ENCODE data around the gene ANKRD1.
"Not testable (repeated sequence)": the region's sequence is repeated elsewhere in the genome, so short reads cannot be mapped to it uniquely, and the experiment has no call there.

ANKRD1 gene

DNA sequence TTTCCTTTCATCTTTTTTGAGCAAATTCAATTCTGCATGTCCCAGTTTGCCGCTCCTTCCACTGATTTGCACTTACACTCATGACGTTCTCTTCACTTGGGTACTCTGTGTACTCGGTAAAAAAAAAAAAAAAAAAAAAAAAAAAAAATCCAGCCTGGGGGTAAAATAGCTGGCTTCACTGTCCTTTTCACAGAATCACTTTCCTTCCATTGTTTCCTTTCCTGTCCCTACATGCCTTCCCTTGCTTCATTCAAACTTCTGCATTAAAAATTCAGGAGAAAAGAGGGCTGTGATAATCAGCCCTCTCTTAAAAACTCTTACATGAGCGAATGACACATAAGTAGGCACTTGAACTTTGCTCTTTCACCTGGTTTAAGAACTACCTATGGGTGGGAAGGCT, 8.7 kb downstream of the ANKRD1 start:
- ATAC-seq: no peak

DNA sequence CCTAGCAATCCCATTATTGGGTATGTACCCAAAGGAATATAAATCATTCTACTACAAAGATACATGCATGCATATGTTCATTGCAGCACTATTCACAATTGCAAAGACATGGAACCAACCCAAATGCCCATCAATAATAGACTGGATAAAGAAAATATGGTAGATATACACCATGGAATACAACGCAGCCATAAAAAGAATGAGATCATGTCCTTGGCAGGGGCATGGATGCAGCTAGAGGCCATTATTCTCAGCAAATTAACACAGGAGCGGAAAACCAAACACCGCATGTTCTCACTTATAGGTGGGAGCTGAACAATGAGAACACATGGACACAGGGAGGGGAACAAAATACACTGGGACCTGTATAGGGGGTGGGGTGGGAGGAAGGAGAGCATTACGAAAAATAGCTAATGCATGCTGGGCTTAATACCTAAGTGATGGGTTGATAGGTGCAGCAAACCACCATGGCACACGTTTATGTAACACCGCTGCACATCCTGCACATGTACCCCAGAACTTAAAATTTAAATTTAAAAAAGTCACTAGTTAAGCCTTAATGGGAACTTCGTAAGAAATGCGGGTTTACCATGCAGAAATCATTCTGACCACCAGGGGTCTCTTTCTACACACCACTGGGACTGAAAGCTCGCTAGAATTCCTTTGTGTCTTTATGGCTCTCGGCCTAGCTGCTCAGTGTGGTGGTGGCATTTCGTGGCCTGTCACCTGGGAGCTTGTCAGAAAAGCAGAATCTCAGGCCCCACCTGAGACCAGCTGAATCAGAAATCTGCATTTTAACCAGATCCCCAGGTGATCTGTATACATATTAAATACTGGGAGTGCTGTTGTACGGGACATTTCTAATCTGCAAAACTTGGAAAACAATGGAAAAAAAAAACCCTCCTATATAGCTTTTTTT, 9.5 kb downstream of the ANKRD1 start:
- ATAC-seq: peak; percentile 44 to 68

DNA sequence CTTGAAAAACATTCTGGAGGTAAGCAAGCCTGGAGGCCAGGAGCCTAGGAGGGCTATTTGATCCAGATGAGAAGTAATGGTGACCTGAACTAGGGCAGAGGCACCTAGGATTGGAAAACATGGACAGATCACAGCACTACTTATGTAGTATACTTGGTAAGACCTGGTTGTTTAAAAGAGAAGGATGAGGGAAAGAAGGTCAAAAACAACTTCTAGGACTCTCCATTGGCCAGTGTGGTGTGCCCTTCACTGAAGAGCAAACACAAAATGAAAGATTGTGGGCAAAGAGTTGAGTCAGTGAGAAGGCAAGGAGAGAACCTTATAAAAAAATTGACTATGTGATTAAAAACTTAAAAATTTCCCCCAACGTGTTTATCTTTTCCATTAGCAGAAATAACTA, 14.3 kb downstream of the ANKRD1 start:
- ATAC-seq: no peak

DNA sequence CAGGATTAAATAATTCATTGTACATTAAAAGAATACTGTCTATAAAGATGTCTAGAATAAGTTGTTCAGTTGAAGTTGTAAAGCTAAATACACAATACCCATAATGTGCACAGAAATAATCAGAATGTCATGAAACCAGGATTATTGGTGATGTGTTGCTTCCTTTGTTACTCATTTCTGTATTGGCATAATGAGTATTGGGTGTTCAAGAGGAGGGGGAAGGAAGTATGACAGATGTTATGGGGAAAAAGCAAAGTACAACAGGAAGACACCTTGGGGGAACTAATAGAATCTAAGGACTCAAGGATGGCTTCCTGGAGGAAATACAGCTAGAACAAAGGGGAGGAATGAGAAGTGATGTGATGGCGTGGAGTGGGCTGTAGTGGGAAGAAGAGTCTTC, 15.0 kb downstream of the ANKRD1 start:
- no peak for ATAC-seq

DNA sequence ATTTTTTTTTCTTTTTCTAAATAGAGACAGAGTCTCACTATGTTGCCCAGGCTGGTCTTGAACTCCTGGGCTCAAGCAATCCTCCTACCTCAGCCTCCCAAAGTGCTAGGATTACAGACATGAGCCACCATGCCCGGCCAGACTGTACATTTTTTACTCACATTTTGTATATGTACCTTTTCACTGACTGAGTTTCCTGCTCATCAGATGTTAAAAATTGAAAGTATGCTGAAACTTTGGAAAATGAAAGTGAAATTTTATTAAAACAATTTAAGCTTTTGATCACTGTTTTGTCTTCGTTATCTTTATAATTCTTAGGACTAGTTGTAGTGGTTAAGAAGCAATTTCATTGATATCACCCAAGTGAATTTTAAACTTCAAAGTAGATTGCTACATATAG, 24.0 kb downstream of the ANKRD1 start:
- not testable (repeated sequence) for ATAC-seq

DNA sequence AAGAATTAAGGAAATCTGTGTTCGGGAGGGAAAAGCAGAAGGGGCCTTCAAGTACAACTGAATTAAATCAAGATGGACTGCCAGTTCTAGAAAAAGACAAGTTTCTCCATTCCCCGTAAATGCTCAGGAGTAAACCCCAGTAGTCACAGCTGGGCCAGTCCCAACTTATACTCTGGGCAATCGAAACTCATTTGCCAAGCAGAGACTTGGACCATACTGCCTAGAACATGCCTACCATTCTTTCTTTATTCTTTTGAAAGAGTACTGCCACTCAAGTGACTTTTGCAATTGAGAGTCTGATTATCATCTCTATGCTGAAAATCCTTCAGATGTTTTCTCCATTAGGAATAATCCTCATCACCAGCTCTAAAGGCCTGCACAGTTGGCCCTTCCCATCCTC, 27.7 kb downstream of the ANKRD1 start:
- no peak for ATAC-seq

DNA sequence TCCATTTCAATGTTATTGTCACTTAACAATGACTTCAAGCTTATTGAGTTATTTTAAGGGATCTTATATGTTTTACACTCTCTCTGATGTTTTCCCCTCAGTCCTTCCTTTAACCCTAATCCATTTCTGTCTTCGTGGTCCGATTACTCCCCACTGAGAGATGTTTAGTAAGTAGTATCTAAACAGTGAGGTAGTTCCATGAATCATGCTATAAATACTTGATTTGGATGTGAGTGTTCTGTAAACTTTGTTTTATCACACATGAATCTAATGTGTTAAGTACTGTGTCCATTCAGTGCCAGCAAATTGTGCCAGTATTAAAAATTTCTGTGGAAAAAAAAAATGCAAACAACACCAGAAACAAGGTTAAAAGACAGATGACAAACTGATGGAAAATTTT, 30.5 kb downstream of the ANKRD1 start:
- ATAC-seq: no peak

DNA sequence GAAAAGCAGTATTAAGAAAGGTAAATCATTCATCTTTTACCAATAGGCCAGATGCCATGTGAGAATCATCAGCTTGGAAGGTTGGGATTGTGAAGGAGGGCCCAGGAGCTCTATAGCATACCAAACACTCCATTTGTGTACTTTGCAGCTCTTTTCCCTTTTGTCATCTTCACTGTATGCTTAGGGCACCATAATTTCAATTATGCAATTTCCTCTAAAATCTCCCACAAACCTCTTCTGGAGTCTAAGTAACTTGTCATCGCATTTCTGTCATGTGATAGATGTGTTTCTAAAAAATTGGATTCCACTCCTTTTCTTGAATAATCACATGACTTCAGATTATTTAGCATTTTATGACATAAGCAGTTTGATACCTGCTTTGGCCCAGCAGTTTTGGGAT, 31.3 kb downstream of the ANKRD1 start:
- ATAC-seq: no peak

DNA sequence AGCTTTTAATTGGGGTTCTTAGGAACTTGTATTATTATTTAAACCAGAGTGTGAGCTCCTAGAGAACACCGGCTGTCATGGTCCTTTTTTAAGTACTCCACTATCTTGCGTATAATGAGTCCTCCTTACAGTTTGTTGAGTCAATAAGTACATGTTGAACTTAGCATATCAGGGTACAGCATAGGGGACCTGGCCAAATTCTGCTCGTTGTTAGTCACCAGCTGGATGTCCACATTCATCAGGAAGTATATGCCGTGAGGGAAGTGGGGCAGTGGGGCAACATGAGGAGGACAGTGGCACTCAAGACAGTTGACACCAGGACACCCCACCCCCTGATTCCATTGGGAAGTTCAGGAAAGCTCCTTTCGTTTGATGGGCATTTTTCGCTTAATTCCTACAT, 32.5 kb downstream of the ANKRD1 start:
- no peak for ATAC-seq

DNA sequence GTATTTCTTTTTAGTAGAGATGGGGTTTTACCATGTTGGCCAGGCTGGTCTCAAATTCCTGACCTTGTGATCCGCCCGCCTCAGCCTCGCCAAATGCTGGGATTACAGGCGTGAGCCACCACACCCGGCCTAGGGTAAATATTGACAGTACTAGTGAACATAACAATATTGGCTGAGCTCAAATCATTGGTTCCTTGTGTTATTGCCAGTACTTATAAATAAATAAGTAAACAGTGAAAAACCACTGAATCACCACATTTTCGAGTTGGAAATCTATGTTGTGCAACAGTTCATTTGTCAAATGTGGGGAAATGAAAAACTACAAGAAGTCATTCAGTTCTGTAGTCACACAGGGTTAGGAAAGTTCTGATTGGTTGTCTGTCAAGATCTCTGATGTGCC, 33.3 kb downstream of the ANKRD1 start:
- no peak for ATAC-seq

DNA sequence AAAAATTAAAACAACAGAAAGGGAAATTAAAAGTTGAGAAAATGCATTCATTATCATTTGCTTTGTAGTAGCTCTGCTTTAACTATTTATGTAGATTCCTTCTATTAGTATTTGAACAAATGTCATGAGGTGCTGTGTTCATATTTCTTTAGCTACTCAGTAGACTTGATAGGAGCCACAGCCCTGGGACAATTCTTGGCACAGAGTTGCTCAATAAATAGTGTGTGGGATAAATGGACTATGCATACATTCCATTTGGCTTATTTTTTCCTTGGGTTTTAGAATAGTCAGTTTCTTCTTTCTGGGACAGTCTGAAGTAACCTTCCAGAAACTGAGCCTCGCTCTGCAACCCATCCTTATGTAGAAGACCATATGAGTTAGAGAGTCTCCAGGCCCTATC, 35.7 kb downstream of the ANKRD1 start:
- no peak for ATAC-seq

DNA sequence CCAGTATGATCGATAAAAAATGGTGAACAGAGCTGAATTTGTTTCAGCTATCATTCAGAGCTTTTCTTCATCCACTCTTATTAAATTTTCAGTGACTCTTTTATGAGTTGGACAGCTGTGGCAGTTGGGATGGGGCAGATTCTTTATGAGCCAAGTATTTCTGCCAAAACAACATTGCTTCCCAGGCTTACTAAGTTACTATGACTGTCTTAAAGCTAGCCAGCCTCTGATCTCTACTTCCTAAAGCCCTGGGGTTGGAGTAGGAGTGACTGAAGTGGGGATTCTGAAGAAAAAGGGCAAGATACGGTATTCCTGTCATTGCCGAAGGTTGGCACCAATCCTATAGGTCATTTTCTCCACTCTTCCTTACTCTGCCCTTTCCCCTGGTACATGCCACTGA, 36.5 kb downstream of the ANKRD1 start:
- no peak for ATAC-seq

DNA sequence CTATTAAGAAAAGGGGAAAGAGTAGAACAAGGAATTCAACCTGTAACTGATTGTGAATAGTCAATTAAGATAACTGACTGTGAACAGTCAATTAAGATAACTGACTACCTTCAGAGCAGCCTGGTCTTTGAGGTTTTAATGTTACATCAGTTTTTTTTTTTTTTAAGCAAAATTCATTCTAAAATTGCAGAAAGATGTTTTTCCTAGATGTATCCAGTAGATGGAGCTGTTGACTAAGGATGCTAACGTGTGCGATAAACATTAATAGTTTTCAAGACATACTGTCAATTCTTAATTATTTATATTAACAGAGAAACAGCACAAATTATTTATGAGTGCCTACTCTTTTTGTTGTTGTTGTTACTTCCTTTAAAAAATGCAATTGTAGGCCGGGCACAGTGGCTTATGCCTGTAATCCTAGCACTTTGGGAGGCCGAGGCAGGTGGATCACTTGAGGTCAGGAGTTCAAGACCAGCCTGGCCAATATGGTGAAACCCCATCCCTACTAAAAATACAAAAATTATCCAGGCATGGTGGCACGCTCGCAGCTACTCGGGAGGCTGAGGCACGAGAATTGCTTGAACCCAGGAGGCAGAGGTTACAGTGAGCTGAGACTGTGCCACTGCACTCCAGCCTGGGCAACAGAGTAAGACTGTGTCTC, 40.7 kb downstream of the ANKRD1 start:
- ATAC-seq: peak in 1 of 2 donors; percentile 21

DNA sequence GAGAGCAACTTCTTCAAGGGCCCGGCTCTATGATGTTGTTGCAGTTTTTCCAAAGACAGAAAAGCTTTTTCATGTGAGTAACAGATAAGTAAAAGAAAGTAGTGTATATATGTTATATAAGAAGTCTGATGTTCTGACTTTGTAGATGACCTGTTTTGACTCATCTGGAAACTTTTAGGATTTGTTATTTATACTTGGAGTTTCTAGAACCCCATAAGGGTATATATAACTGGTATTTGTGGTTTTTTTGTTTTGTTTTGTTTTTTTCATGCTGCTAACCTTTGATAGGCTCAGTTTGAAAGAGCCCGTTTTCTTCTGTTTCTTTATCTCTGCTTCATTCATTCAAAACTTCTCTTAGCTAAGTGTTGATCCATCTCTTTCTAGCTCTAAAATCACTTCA, 41.8 kb downstream of the ANKRD1 start:
- no peak for ATAC-seq

DNA sequence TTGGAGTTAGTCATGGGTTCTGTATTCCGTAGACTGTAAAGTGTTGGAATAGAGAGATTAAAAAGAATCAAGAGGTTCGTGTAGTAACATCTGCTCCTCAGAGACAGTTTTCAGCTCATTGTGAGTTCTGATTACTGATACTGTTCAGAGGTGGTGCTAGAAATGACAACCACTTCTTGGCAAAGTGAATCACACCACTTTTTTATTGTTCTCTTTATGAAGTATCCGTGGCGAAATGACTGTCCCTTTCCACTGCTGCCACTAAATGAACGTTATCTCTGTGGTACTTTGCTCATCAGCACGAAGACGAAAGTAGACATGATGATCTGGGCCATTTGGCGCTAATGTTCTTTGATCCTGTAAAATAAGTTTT, 48.3 kb downstream of the ANKRD1 start:
- peak; percentile 63 to 64 for ATAC-seq

DNA sequence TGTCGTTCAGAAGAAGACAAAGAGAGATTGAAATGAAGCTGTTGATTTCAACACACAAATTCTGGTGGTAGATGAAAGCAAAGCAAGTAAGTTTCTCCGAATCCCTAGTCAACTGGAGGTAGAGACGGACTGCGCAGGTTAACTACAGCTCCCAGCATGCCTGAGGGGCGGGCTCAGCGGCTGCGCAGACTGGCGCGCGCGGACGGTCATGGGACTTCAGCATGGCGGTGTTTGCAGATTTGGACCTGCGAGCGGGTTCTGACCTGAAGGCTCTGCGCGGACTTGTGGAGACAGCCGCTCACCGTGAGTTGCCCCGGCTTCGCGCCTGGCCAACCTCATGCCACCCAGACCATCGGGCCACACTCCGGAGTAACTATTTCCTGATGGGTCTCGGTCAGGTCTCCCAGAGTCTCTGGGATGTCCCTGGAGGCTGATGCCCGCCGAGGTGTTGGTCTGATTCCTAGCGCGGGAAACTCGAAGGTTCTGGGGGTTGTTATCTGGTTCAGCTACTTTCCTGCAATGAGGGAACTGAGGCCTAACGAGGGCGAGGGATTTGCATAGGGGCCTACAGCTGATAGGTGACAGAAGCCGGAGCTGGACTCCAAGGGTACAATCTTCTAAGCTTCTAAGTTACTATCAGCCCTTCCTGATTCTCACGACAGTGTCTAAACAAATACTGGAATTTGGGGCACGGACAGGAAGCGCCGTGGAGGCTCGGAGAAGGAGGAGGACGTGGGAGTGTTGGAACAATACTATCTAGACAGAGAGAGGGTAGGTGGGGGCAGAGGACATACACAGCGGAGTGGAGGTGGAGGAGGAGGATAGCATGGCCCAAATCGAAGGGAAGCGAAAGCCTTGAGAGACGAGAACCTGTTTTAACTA, 48.9 kb downstream of the ANKRD1 start, which contains the start of gene RPP30:
RPP30 (plus strand) TSS at position 209 of the 882 bp plus-strand sequence; CDS start at position 222, 13 bp downstream.
- peak; percentile 93 to 95 for ATAC-seq

DNA sequence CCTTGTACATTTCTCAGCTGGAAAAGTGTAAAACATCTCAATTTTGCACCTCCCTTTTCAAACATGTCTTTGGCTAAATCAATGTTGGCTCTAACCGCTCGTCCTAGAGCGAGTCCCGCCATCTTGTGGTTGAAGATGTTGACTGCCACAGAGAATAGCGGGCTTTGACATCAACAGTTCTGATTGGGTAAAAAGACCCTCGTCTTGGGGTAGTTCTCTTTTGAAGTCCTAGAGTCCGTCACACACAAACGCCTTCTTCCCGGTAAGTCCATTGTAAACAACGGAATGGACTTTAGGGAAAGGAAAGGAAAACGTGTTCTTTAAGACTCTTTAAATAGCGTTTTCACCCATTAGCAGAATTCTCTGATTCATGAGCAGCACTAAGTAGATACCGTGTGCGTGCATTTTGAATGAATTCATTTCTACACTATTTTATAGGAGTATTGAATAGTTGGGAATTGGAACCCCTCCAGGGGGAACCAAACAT, 49.6 kb downstream of the ANKRD1 start:
- ATAC-seq: peak; percentile 34 to 35

DNA sequence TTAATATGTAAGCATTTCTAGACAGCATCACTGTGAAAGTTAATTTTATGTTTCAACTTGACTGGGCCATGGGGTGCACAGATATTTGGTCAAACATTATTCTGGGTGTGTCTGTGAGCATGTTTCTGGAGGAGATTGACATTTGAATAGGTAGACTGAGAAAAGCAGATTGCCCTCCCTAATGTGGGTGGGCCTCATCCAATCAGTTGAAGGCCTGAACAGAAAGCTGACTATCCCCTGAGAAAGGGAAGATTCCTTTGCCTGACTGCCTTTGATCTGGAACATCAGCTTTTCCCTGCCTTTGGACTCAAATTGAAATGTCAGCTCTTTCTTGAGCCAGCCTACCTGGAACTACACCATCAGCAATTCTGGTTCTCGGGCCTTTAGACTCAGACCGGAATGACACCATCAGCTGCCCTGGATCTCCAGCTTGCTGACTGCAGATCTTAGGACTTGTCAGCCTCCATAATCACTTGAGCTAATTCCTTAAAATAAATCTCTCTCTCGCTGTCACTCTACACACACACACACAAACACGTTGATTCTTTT, 54.8 kb downstream of the ANKRD1 start:
- no peak for ATAC-seq

DNA sequence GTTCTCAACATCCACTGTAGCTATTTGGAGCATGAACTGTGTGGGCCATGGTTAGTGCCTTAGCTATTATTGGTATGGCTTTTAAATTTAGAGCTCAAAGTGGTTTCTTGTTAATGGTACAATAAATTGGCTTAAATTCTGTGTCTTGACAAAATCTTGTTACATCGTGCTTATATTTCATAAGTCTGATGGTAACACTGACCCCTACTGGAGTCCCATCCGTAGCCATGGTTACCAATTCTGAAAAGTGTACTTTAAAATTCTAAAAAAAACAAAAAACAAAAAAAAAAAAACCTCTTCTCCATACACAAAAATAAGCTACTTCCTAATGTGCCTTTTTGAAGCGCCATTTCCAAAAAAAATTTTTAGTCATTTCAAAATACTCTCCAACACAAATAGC, 55.5 kb downstream of the ANKRD1 start:
- no peak for ATAC-seq

DNA sequence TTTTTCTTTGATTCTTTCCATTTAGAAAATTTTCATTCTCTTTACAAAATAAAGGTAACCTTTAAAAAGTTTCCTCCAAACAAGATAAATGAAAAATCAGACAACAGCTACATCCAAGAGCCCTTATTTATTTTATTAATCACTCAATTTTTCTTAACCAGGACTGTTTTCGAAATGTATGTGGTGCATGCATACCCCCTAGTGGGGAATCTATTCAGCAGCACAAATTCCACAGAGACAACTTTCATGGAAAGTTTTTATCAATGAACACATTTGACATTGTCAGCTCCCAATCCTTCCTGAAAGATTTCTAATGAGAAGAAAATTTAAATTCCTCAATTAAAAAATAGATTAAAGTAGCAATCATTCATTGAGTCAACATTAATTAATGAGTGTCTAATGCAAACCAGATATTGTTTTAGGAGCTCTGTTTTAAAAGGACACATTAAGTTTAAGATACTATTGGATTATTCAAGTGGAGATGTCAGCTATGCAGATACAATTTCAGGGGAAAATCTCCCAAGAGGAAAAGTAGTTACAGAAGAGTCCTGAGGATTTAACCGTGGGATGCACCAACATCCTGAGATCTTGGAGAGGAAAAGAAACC, 57.9 kb downstream of the ANKRD1 start:
- no peak for ATAC-seq

All from activated CD4-positive, CD25-positive, alpha-beta regulatory T cell treated with anti-CD3 and anti-CD28 coated beads, Interleukin-2, amount 50 U/mL, for 24 hours (primary cell).